ENCODE data around the gene DPP8.

DNA sequence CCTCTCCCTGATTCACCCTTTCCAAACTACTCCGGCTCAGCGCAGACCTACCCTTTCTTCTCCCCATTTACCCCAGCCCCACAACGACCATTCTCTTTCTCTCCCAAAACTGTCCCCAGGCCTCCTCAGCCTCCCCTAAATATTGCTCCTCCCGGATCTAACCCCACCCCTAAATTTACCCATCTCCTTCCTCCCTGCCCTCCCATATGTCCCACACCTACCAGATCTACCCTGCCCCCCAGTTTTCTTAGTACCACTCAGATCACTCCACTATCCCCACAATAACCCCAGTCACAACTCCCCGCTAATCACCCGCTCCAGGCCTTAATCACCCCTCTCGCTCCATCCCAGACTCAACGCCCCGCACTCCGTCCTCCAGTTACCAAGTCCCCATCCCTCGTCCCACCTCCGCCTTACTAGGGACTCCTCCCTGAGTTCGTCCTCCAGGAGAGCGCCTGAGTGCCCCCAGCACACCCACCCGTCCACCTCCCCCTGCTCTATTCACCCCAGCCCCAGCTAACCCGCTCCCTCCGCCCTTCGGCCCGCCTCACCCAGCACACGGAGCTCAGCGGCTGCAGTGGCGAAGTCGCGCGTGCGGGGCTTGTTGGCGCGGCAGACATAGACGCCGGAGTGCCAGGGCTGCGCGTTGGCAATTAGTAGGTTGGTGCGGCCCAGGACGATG is 121.1 kb downstream of the DPP8 start:
- TF ChIP-seq, protein P1, sequence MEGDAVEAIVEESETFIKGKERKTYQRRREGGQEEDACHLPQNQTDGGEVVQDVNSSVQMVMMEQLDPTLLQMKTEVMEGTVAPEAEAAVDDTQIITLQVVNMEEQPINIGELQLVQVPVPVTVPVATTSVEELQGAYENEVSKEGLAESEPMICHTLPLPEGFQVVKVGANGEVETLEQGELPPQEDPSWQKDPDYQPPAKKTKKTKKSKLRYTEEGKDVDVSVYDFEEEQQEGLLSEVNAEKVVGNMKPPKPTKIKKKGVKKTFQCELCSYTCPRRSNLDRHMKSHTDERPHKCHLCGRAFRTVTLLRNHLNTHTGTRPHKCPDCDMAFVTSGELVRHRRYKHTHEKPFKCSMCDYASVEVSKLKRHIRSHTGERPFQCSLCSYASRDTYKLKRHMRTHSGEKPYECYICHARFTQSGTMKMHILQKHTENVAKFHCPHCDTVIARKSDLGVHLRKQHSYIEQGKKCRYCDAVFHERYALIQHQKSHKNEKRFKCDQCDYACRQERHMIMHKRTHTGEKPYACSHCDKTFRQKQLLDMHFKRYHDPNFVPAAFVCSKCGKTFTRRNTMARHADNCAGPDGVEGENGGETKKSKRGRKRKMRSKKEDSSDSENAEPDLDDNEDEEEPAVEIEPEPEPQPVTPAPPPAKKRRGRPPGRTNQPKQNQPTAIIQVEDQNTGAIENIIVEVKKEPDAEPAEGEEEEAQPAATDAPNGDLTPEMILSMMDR (IDR thresholded peaks at IDR 0.05): no peak
- TF ChIP-seq POLR2A (IDR thresholded peaks at IDR 0.05): no peak

Measured in prostate gland (tissue), 2 donors.